GM12878 (cell line): ENCODE data around the gene CYP24A1. TPM values are rescaled to one million over a fixed set of nuclear protein-coding genes. Genes with fewer than 3 reads are reported as not detected.

Experiments
- ATAC-seq: fragments of 200-7000 bp; cut with Tn5 transposase; 3 replicates; pipeline ENCODE4 v1.9.1; 2020; ENCODE audit warnings: mild to moderate bottlenecking, moderate library complexity
- BruUV-seq: library from RNA; stranded (reverse); fragments of 400-500 nt; replicated peaks from 2 replicates; lab custom pipeline; 2021; lab: Mats Ljungman, UMichigan
- CTCF ChIA-PET: fragments of 300-600 bp; sonication (Branson Sonifier 250); formaldehyde crosslinking; extraction: SDS; loops from one replicate; lab custom pipeline; 2021; ENCODE audit warnings: inconsistent platforms; lab: Yijun Ruan, JAX
- POLR2A ChIA-PET: fragments of 350-600 bp; formaldehyde crosslinking; extraction: SDS; loops from one replicate; lab custom pipeline; 2021; ENCODE audit warnings: inconsistent platforms; lab: Charles Lee
- RAD21 ChIA-PET: fragments of 300-600 bp; sonication (Branson Sonifier 250); formaldehyde crosslinking; loops from one replicate; lab custom pipeline; 2023; ENCODE audit warnings: antibody characterized with exemption; ENCODE audit not compliant: unreplicated experiment; lab: Charles Lee
- SMC1A ChIA-PET: fragments of 300-600 bp; sonication (Branson Sonifier 250); formaldehyde crosslinking; loops from one replicate; lab custom pipeline; 2023; ENCODE audit not compliant: unreplicated experiment, uncharacterized antibody; lab: Charles Lee
- DNase-seq: peaks from one replicate; pipeline ENCODE4 v3.0.0-alpha.2; 2011; ENCODE audit warnings: low read depth, low spot score
- FAIRE-seq: peaks from 3 replicates; lab custom pipeline; 2011; peaks lifted over from hg19 to GRCh38; lab: Jason Lieb, UNC
- H2AFZ ChIP-seq: 2 replicates; pipeline ENCODE4 v1.6.0; 2011; ENCODE audit warnings: low read depth, low read length, control low read depth; ENCODE audit not compliant: control insufficient read depth
- H3K27ac ChIP-seq: 2 replicates; pipeline ENCODE4 v1.5.1; 2011; ENCODE audit warnings: control low read depth; ENCODE audit not compliant: control insufficient read depth, insufficient read depth
- H3K27me3 ChIP-seq, 2 experiments: replicated peaks in 1 of 2; 2 replicates each; pipeline versions ENCODE4 v1.6.0 to v1.6.1; 2011; ENCODE audit warnings: low read length in 1 of 2; ENCODE audit not compliant: control insufficient read depth in 2 of 2, insufficient read depth in 2 of 2
- H3K36me3 ChIP-seq, 2 experiments: 2 replicates each; pipeline ENCODE4 v1.5.1; 2011; ENCODE audit warnings: low read length in 1 of 2; ENCODE audit not compliant: control insufficient read depth in 2 of 2, insufficient read depth in 2 of 2
- H3K4me1 ChIP-seq: 2 replicates; pipeline ENCODE4 v1.6.1; 2011; ENCODE audit warnings: mild to moderate bottlenecking, low read length, moderate library complexity, mixed read lengths; ENCODE audit not compliant: control insufficient read depth, insufficient read depth
- H3K4me2 ChIP-seq: 2 replicates; pipeline ENCODE4 v1.6.0; 2011; ENCODE audit warnings: control low read depth; ENCODE audit not compliant: control insufficient read depth, insufficient read depth
- H3K4me3 ChIP-seq: fragments of 200-600 bp; sonication (generic); 2 replicates; pipeline ENCODE4 v1.5.1; 2016
- H3K79me2 ChIP-seq: 2 replicates; pipeline ENCODE4 v1.6.0; 2011; ENCODE audit warnings: low read length; ENCODE audit not compliant: control insufficient read depth, insufficient read depth
- H3K9ac ChIP-seq: 2 replicates; pipeline ENCODE4 v1.8.0; 2011; ENCODE audit warnings: low read length, control low read depth, mixed read lengths; ENCODE audit not compliant: control insufficient read depth, insufficient read depth
- H3K9me3 ChIP-seq: replicated peaks from 3 replicates; pipeline ENCODE4 v1.5.1; 2011; ENCODE audit warnings: mild to moderate bottlenecking, low read length; ENCODE audit not compliant: control insufficient read depth, insufficient read depth
- H4K20me1 ChIP-seq: 2 replicates; pipeline ENCODE4 v1.6.0; 2011; ENCODE audit not compliant: control insufficient read depth, insufficient read depth
- ETV6 ChIP-seq, 2 experiments: fragments of 450-650 bp in 1 of 2; IDR thresholded peaks in 1 of 2; conservative IDR thresholded peaks in 1 of 2; 2 replicates each; pipeline ENCODE4 v1.6.1; 2014; ENCODE audit warnings: antibody characterized with exemption in 1 of 2, borderline replicate concordance in 1 of 2, low read depth in 1 of 2, mild to moderate bottlenecking in 1 of 2, moderate library complexity in 1 of 2
- EZH2 ChIP-seq: IDR thresholded peaks from 2 replicates; pipeline ENCODE4 v1.6.1; 2012; ENCODE audit warnings: low read depth, mild to moderate bottlenecking, control low read depth, inconsistent platforms, low read length, borderline replicate concordance; ENCODE audit not compliant: control insufficient read depth
- NFXL1 ChIP-seq: fragments of 450-650 bp; IDR thresholded peaks from 2 replicates; pipeline ENCODE4 v1.6.1; 2017; ENCODE audit warnings: antibody characterized with exemption, mild to moderate bottlenecking, borderline replicate concordance
- WGBS: methylation state at CpG from one replicate; pipeline ENCODE4 v1.1.6; 2016; ENCODE audit warnings: low lambda C conversion rate; ENCODE audit not compliant: insufficient replicate concordance, insufficient coverage; ENCODE audit errors: missing lambda C conversion rate; 5-methylcytosine and 5-hydroxymethylcytosine counted together
- in situ Hi-C: fragments of 300-500 bp; cut with MboI; formaldehyde crosslinking; loops from 9 replicates; pipeline ENCODE4 v1.14.3; 2018; ENCODE audit warnings: mixed read lengths
- intact Hi-C: fragments of 100-400 bp; cut with micrococcal nuclease; formaldehyde crosslinking; loops from one replicate; pipeline ENCODE4 v1.14.2; 2022; ENCODE audit not compliant: unreplicated experiment
- polyA plus RNA-seq, 11 experiments: library from polyadenylated mRNA; depleted of rRNA in 4 of 11; unstranded in 6 of 11; stranded (reverse) in 5 of 11; fragments of >200 nt; fragmentation: Nextera tagmentation in 4 of 11; fragmentation: Illumina TruSeq in 1 of 11; extraction: Ambion mirVana in 4 of 11; extraction: Trizol in 1 of 11; gene quantifications; 1 replicate in 1 of 11; 2 replicates in 10 of 11; pipeline versions ENCODE4 v1.2.1 to v1.2.3, GENCODE V29; 2011 to 2016; ENCODE audit warnings: inconsistent platforms in 2 of 11, missing spikeins in 2 of 11, low read depth in 1 of 11
- total RNA-seq, 4 experiments: library from RNA; depleted of rRNA in 3 of 4; stranded (reverse); fragments of >200 nt in 3 of 4; fragmentation: Illumina TruSeq in 1 of 4; extraction: Trizol in 1 of 4; gene quantifications; 2 replicates each; pipeline versions ENCODE4 v1.2.1 to v1.2.3, GENCODE V29; 2013 to 2021

Gene CYP24A1
- total and polyA plus RNA-seq, 10 of the 15 experiments (the other 5 are each of a cell fraction or from before 2014, with no cell fraction given): 0.69 TPM; not detected in 9

DNA sequence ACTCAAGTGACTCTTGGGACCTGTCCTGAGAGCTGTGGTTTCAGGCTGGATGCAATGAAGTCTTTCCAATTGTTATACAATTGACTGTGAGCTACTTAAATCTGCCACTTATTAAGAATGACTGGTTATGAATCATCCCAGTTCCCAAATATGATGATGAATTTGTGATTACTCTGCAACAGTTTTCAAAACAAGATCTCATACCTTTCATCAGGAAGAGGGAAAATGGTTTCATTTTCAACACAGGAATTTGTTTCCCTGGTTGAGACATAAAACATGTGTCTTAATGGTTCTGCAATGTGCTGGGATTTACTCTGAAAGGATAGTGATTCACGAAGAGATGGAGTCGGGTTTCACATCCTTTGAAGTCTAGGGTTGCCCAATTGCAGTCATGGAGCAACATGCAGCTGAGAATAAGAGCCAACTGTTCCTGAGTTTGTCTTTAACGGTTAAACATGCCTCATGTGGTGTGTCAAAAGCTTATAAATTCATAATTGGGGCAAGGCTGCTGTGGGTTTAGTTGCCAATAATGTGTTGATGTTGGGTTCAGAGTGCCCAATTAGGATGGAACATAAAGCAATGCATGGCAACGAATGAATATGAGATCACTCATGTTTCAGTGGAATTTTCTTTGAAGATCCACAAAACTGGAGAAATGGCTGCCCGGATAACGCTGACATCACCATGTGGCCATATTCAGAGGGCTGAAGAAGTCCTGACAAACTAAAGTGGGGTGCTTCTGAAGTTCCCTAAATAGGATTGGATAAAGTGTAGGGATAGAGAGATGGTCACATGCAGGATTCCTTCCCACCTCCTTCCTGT is 41.0 kb downstream of the CYP24A1 start:
- no peaks in the 10 kb centered on the region for H3K27me3 ChIP-seq
- SMC1A ChIA-PET: interaction anchor here (1.0 kb wide), 1 partner anchor 29 kb away, joined by 4 read pairs; no protein-coding TSS in a partner anchor
- no peaks in the 10 kb centered on the region for H3K79me2 ChIP-seq
- POLR2A ChIA-PET: no interaction called here
- no peak overlapping the region for H3K27ac ChIP-seq
- CTCF ChIA-PET: interaction anchor here (1.4 kb wide), 1 partner anchor 29 kb away, joined by 6 read pairs; no protein-coding TSS in a partner anchor
- H4K20me1 ChIP-seq: no peaks in the 10 kb centered on the region
- DNase-seq: no peak
- H2AFZ ChIP-seq: no peak overlapping the region
- TF ChIP-seq EZH2: no peak
- TF ChIP-seq NFXL1: 0 out of 2 replicates have a peak, but pooled peaks have one; percentile 16
- TF ChIP-seq ETV6 (conservative IDR thresholded peaks at IDR 0.05 in 1 of 2, IDR thresholded peaks at IDR 0.05 in 1 of 2; ENCODE audit: borderline replicate concordance in 1 of 2, low read depth in 1 of 2): peak in 1 of 2 experiments; percentile 84; a peak in 1 of 4 replicates
- WGBS: 45% methylated on average over 6 of the region's 6 CpGs
- intact Hi-C loops: no loop called here
- RAD21 ChIA-PET: no interaction called here
- in situ Hi-C loops: no loop called here
- no TSS peak for BruUV-seq
- FAIRE-seq: no peak
- no peak; the same call in 2 of the 3 replicates for ATAC-seq
- no peak overlapping the region for H3K9ac ChIP-seq
- no peak overlapping the region for H3K4me3 ChIP-seq
- no peaks in the 10 kb centered on the region; the same call in 2 of the 3 replicates for H3K9me3 ChIP-seq
- H3K36me3 ChIP-seq: no peaks in the 10 kb centered on the region
- H3K4me1 ChIP-seq: no peaks in the 10 kb centered on the region
- H3K4me2 ChIP-seq: no peak overlapping the region
